HUDEP-2 (cell line): ENCODE data around the gene CMTM6.
A peak's percentile ranks its signal among the peaks of the same experiment; 100 is the strongest.
"Not testable (repeated sequence)": the region's sequence is repeated elsewhere in the genome, so short reads cannot be mapped to it uniquely, and the experiment has no call there.

Experiments
- DNase-seq, 76 experiments: peaks; one replicate each; lab custom pipeline; 2025; ENCODE audit not compliant: unreplicated experiment in 76 of 76; lab: John Stamatoyannopoulos, UW

The CMTM6 gene

DNA sequence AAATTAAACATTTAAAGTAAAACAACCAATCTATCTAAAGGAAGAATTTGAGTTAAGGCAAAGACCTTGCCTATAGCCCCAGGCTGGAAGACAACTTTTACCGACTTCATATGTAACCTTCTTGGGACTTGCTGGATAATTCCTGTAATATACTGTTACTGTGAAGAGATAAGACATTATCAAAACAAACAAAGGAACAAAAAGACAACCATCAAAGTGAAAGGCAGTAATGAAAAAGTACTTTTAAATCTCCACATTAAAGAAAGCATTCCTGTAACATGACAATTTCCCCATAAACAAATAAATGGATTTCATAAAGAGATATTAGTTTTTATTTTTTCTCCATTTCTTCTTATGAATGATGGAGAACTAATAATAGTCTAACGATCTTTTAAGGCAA is 2.4 kb downstream of the CMTM6 start:
- DNase-seq: peak in 2 of 76 experiments; percentile 6 to 17

DNA sequence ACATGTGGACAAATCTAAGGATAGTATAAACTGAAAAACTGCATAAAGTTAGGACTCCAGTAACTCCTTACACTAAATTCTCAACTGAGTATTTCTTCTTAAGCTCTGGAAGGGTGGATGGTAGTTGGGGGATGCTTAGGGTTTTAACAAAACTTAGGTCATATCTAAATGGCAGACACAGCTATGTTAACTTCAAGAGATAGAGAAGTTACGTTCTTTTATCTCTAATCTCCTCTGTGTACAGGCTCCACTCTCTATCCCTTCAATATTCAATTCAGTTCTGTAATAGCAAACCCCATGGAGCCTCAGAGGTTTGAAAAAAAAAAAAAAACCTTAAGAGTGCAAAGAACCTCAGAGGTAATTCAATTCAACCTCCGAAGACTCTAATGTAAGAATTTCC is 3.1 kb downstream of the CMTM6 start:
- peak in 5 of 76 experiments; percentile 6 to 20 (median 15) for DNase-seq

DNA sequence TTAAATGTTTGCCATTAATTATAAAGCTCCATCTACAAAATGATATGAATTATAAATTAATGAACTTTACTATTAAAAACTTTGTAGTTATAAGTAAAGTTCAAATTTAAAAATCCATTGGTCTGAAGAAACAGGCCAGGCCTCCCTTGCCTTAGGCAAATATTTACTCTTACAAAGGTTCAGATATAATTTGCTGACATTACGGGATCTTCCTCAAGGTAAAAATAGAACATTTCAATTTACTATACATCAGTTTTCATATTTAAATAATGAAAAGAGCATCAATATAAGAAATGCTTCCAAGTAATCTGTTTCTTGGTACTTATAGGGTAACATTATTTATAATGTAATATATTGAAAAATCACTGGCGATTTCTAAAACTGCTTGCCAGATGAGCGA is 3.7 kb downstream of the CMTM6 start:
- DNase-seq: no peak

DNA sequence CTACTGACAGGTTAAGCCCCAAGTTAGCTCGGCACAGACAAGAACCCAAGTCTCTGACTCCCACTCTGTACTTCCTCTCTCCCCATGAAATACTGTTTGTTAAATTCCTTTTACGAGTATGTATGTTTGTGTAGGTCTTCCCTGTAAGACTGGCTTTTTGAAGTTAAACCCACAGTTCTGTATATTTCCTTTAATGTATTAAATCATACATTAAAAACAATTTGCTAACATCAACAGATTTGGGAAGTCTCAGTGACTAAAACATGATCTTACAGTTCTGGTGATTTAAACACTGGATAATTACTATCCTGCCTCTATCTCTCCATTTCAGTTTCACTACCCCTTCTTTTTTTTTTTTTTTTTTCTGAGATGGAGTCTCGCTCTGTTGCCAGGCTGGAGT is 4.4 kb downstream of the CMTM6 start:
- no peak for DNase-seq

DNA sequence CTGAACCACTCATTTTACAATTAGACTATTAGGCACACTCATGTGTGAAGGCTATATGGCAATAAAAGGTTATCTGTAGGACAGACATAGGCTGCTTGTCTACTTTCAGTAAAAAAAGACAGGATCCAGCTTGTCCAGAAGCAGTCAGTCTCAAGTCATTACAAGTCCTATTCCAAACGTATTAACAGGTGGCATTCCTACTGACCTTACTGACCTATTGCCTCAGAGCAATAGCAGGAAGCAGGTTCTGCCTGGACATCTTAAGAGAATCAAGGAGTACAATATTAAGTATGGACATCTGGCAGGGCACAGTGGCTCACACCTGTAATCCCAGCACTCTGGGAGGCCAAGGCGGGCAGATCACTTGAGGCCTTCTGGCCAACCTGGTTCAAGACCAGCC is 7.0 kb downstream of the CMTM6 start:
- DNase-seq: no peak

DNA sequence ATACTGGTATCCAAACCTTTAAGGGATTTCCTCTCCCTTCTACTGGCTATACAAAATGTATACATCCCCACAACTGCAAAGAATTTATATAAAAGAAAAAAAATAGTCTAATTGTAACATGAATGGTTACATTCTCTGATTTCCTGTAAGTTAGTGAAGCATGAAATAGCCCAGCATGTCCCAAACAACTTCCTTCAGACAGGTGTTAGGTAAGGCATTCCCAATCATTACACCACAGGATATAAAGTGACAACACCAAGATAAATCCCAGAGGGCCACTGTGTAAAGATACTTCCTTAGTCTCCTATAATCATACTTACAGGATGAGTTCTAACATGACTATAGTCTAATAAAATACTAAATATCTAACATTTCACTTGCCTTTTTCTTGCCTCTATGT is 7.6 kb downstream of the CMTM6 start:
- DNase-seq: no peak

DNA sequence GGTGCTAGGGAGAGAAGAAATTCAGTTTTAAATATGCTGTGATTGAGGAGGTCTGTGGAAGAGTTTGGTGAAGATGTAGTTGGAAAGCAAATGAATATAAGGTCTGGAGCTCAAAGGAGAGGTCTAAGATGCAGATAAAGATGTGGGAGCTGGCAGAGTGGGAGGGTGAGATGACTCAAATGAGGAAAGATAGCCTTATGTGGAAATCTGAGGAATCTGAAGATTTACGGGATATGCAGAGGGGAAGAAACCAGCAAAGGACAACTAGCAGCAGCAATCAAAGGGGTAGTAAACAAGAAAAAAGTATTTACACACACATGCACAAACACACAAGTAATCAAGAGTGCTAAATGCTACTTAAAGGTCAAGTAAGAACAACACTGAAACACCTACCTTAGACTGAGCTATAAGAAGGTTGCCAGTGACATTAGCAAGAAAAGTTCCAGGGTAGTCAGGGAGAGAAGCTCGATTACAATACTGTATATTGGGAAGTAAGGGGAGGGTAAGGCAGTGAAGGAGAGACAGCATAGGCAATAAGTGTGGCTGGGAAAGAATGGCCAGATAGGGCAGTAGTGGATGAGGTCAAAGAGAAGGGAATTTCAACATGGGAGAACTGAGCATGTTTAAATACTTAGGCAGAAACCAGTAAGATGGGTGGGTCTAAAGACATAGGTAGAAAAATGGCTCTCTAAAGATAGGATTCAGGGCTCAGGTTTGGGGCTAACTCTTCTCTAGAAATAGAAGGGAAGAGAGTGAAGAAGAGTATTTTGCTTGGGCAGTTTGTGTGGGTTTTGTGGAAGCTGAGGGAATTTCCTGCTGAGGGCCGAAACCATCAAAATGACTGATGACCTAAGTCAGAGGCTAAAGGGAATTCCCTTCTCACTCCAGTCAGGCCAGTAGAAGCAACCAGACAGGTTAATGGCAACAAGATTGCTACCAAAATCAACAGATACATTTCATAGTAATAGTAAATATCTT is 8.9 kb downstream of the CMTM6 start:
- DNase-seq: no peak

DNA sequence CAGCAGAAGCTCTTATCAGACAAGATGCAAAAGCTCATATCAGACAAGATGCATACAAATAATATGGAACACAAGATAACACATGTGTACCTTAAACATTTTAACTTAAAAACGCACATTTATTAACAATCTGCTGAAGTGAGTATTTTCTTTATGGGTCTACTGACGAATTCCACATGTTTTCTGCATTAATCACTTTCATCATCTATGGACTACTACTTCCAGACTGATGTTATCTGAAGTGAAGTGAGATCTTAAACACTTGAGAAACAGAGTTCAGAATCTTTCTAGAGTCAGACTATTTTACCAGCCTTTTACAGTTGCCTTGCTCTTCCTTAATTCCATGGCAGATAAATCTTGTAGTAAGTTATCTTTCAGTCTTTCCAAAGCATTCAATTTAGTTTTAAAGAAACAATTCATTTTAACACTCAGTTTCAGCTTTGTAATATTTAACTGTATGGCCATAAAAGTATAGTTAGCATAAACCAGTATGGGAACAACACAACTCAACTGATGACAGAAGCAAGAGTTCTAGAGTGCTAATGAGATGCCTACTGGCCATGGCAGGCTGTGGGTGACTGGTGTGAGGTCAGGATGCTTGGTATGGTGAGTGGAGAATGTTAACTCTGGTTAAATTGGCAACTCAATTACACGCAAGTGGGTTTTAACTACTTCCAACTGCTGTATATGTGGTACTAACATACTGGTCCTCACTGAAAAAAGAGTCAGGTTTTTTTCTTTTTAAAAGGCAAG is 9.8 kb downstream of the CMTM6 start:
- DNase-seq: no peak

DNA sequence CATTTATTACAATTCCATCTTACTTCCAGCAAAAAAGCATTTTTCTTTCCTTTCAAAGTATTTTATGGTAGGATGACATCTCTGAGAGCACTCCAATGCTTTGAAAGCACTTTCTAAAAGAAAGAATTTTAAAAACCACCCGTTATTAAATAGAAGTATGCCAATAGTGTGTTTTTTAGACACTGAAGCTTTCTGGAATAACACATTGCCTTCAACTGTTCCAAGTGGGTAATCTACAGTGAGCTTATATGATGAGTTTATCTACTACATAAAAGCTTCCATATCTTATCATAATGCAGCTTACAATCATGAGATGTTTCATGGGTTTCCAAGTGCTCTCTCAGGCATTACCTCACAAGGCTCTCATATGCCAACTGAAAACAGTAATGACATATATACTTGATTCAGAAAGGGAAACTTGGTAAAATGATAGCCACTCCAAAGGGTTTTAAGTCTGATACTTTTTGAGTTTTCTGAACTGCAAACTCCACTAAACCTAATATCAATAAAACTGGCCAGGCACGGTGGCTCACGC is 14.1 kb downstream of the CMTM6 start:
- peak in 19 of 76 experiments; percentile 13 to 56 (median 25) for DNase-seq

DNA sequence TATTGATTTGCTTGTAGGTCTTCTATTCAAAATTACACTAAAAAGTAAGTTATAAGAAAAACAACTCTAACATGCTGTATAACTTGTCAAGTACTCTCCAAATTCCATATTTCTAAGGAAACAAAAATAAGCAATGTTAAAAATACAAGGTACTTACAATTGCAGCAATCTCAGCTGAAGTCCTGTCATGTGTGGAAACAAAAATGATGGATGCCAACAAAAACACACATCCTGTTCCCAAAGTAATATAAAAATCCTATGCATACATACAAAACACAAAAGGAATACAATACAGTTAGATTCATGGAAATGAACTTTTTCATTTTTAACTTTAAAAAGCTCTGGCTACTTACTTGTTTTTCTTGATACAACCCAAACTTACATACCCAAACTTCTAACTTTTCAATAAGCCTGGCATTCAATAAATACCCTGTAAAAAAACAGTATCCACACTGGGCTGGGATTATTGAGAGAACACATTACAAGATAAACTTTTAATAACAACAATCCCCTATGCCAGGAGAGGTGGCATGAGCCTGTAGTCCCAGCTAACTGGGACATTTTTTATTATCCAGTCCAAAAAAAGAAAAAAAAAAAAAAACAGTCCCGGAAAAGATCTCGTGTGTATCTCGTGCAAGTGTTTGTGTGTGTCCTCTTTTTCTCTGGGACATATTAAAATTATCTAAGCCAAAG is 14.7 kb downstream of the CMTM6 start:
- no peak for DNase-seq

DNA sequence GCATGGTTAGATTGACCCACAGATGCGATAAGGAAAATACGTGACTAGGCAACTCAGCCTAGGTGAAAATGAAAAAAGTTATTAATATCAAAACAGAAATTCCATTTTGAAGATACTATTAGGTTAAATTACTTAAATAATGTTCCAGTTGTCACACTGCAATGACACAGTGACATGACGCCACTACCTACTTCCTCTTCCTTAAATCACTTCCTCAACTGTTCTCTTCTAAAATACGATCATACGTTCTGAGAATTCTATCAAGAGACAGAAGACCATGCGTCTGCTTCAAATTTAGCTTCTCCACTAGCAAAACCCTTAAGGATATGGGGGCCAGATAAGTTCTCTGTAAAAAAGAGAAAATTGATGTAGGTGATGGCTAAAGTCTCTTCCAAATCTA is 18.2 kb downstream of the CMTM6 start:
- DNase-seq: no peak

DNA sequence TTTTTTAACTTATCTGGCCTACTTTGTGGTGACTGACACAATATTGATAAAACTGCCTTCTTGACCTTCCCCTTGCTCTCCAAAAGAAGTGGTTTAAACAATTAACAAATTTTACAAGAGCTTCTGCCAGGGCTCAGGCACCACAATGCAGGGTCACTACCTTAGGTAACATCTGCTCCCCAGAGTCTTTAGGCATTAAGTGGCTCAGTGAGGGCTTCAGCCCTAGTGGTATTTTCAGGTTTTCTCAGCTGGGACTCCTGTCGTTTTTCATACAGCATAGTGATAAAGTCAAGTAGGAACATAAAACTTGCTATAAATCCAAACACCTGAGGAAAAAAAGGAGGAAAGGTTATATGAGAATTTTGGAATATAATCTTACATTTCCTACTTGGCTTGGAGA is 18.9 kb downstream of the CMTM6 start:
- peak in 1 of 76 experiments; percentile 13 for DNase-seq

DNA sequence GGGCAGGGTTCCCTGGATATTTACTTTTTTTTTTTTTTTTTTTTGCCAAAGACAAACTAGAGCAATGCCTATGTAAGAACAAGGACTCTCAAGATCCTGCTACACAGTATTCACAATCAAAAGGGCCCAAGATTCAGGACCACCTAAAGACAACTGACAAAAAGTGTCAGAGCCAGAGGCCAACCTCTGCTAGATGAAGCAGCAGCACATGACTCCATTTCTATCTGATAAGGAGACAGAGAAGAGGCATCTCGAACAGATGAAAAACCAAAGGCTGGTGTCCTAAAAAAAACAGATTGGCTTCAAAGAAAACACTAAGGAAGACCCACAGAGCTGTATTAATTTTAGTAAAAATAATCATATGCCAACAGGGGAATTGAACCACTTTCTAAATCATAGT is 20.0 kb downstream of the CMTM6 start:
- DNase-seq: peak in 8 of 76 experiments; percentile 2 to 25 (median 20)

DNA sequence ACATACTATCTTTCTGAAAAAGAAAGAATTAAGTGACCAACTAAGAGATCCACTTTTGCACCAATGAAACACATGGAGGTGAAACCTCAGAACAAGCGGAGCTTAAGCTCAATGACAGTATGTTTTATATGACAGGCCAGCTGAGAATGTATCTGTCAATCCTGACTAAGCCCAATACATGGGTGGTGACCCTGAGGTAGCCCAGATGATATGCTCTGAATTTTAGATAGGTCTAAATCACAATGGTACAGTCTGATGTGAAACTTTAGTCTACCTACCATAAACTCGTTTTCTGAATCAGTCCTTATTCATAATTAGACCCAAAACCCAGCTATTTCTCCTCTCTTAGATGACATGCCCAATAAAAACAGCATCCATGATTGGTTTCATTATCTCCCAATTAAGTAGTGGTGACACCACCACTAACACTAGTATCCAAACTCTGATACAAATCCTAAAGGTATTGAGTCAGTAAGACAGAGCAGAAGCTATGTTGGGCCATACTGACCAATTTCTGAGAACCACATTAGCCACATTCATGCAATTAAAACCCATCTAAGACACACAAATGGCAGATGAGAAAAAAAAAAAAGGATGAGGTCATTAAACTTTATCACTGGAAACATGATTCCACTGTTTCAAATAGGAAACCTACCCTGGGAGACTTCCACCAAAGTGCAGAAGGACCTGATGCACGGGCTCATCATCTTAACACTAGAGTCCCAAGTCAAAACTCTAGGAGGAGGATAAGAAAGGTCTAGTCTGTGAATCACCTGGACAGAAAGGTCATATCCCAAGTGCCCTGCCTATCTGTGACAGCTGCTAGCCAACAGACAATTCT is 20.6 kb downstream of the CMTM6 start:
- peak in 1 of 76 experiments; percentile 2 for DNase-seq

DNA sequence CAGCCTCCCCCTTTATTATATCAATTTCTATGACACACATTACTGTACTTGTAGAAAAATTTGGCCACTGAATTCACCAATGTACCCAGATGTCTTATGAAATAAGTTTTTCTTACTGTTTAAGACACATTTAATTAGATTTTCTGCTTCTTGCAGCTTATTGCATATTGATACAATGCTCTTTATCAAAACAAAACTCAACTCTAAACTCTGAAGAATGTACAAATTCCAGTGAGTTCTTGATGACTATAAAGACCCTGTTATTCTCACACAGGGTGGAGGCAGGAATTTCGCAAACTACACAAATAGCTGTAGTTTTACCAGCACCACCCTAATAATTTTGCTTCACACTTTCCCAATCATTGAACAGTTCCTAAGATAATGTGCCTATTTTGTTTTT is 22.0 kb downstream of the CMTM6 start:
- no peak for DNase-seq

DNA sequence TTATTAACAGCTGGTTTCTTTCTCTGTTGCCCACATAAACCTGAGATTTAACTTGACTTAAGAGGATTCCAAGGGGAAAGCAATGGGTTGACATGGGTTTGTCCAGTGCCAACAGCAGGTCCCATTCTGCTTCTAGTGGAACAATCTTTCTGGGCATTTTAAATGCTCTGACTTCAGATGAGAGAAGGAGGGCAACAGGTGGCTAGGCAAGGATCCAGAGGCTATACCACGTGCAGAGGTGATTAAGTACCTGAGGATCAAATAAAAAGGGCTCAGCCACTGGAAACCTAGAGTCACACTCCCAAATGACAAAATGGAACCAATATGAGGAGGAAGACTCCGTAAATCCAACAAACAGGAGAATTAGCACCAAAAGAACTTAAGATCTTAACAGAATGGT is 28.5 kb downstream of the CMTM6 start:
- DNase-seq: no peak

DNA sequence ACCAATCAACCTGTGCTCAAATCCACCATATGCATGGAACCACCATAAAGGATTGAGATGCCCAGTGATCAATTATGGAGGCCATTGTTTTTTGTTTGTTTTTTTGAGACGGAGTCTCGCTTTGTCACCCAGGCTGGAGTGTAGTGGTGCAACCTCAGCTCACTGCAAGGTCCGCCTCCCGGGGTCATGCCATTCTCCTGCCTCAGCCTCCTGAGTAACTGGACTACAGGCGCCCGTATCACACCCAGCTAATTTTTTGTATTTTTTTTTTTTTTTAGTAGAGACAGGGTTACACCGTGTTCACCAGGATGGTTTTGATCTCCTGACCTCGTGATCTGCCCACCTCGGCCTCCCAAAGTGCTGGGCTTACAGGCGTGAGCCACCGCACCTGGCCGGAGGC is 30.5 kb downstream of the CMTM6 start:
- DNase-seq: not testable (repeated sequence)

DNA sequence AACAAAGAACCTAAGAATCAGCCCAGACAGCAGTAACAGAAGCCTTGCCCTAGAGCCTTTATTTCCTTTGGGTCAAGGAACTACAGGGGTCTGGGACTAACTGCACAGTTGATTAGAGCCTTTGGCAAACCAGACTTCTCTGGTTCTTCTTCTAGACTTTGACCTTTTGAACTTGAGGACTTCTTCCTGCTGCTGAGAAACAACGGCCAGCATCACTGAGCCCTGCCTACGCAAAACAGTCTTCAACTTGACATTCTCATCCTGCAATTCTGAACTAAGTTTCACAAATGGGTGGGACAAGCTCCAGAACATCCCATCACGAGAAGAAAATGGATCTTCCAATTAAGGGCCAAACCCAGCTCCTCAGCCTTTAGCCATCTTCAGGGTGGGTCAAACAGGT is 31.4 kb downstream of the CMTM6 start:
- DNase-seq: no peak

DNA sequence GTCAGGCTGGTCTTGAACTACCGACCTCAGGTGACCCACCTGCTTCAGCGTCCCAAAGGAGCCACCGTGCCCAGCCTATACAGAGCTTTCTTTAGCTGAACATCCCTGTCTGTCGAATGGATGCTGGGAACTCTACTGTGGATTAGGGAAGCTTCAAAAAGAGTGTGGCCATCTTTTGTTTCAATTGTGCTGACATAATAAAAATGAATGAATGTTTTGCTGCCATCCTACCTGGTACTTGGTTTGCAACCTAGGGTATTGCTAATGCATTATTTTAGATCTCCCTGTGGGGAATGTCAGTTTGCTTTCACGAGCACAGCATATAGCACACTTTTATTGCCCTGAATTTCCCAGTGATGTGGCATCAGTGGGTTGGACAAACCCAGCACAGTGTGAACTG is 32.3 kb downstream of the CMTM6 start:
- no peak for DNase-seq
